Parathyroid adenoma (tissue), 2 donors: Measurements from ENCODE around the gene MT1X.
"Not testable (repeated sequence)": the region's sequence is repeated elsewhere in the genome, so short reads cannot be mapped to it uniquely, and the experiment has no call there.

Source experiments
- H2AFZ ChIP-seq: fragments of 300-600 bp; sonication (generic); one replicate; pipeline ENCODE4 v1.7.0; 2017; ENCODE audit warnings: antibody characterized with exemption, mild to moderate bottlenecking
- H3K27ac ChIP-seq: fragments of 300-600 bp; sonication (generic); one replicate; pipeline ENCODE4 v1.7.0; 2017
- H3K27me3 ChIP-seq: fragments of 300-600 bp; sonication (generic); one replicate; pipeline ENCODE4 v1.7.0; 2017; ENCODE audit warnings: low read length; ENCODE audit not compliant: control insufficient read depth, insufficient read depth
- H3K36me3 ChIP-seq: fragments of 300-600 bp; sonication (generic); one replicate; pipeline ENCODE4 v1.7.0; 2017; ENCODE audit warnings: low read length; ENCODE audit not compliant: control insufficient read depth, insufficient read depth
- H3K4me1 ChIP-seq: fragments of 300-600 bp; sonication (generic); one replicate; pipeline ENCODE4 v1.7.0; 2017; ENCODE audit warnings: control low read depth
- H3K4me2 ChIP-seq: fragments of 300-600 bp; sonication (generic); one replicate; pipeline ENCODE4 v1.7.0; 2017; ENCODE audit warnings: low read length
- H3K4me3 ChIP-seq: fragments of 300-600 bp; sonication (generic); one replicate; pipeline ENCODE4 v1.7.0; 2017; ENCODE audit warnings: low read depth, low read length
- H3K79me2 ChIP-seq: fragments of 300-600 bp; sonication (generic); one replicate; pipeline ENCODE4 v1.7.0; 2017; ENCODE audit warnings: control low read depth
- H3K9ac ChIP-seq: fragments of 300-600 bp; sonication (generic); one replicate; pipeline ENCODE4 v1.7.0; 2017; ENCODE audit warnings: mild to moderate bottlenecking
- H3K9me3 ChIP-seq: fragments of 300-600 bp; sonication (generic); one replicate; pipeline ENCODE4 v1.7.0; 2017; ENCODE audit warnings: low read length; ENCODE audit not compliant: control insufficient read depth
- TF ChIP-seq, protein P1 (sequence below): fragments of 300-600 bp; sonication (generic); IDR thresholded peaks from one replicate; pipeline ENCODE4 v1.7.0; 2017; ENCODE audit warnings: antibody characterized with exemption, mild to moderate bottlenecking
- donor health status: primary hyperparathyroidism.

MT1X gene

DNA sequence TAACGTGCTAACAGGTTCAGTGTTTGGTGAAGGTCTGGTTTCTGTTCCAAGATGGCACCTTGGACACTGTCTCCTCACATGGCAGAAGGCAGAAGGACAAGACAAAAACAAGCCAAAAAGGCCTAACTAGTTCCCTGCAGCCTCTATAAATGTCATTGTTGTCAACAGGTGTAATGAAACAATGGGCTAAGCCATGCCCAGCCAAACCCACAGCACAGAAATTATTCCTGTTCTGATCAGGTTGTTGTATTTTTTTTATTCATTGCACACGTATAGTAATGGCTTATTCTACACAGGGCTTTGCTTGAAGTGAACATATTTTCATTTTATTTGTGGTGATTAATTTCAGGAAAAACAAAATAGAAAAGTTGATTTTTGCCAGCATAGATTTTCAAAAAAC, 31.5 kb downstream of the MT1X start:
- no peak overlapping the region for H3K4me3 ChIP-seq
- no peaks in the 10 kb centered on the region for H3K36me3 ChIP-seq
- no peak overlapping the region for H3K9ac ChIP-seq
- no peaks in the 10 kb centered on the region for H3K79me2 ChIP-seq
- TF ChIP-seq, protein P1, sequence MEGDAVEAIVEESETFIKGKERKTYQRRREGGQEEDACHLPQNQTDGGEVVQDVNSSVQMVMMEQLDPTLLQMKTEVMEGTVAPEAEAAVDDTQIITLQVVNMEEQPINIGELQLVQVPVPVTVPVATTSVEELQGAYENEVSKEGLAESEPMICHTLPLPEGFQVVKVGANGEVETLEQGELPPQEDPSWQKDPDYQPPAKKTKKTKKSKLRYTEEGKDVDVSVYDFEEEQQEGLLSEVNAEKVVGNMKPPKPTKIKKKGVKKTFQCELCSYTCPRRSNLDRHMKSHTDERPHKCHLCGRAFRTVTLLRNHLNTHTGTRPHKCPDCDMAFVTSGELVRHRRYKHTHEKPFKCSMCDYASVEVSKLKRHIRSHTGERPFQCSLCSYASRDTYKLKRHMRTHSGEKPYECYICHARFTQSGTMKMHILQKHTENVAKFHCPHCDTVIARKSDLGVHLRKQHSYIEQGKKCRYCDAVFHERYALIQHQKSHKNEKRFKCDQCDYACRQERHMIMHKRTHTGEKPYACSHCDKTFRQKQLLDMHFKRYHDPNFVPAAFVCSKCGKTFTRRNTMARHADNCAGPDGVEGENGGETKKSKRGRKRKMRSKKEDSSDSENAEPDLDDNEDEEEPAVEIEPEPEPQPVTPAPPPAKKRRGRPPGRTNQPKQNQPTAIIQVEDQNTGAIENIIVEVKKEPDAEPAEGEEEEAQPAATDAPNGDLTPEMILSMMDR, result no peak
- no peak overlapping the region for H3K27ac ChIP-seq
- no peaks in the 10 kb centered on the region for H3K27me3 ChIP-seq
- no peak overlapping the region for H3K4me2 ChIP-seq
- no peaks in the 10 kb centered on the region for H3K9me3 ChIP-seq
- no peak overlapping the region for H2AFZ ChIP-seq
- H3K4me1 ChIP-seq, result peaks cover 37% of the 10 kb centered on the region

DNA sequence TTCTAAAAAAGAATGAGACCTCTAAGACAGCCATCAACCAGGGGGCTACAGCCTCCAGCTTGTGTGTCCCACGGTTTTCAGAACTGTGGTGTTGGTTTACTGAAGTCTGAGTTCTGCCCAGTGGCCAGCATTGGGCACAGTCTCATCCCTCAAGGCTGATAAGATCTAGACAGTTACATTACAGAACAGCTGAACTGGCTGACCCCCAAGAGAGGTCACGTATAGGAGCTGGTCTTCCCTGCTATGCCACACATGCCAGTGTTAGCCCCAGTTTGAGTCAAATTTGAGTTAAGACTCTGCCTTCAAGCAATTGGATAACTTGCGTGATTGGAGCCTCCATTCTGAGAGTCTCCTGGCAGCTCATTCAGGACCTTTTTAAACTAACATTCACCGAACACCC, 32.9 kb downstream of the MT1X start:
- H2AFZ ChIP-seq, result peak overlapping the region; percentile 44
- H3K79me2 ChIP-seq, result no peaks in the 10 kb centered on the region
- no peak overlapping the region for H3K4me3 ChIP-seq
- TF ChIP-seq, protein P1, result no peak
- H3K27ac ChIP-seq, result peak overlapping the region; percentile 32
- H3K4me2 ChIP-seq, result peak overlapping the region; percentile 30
- peaks cover 24% of the 10 kb centered on the region for H3K4me1 ChIP-seq
- H3K9ac ChIP-seq, result no peak overlapping the region
- H3K27me3 ChIP-seq, result no peaks in the 10 kb centered on the region
- no peaks in the 10 kb centered on the region for H3K36me3 ChIP-seq
- H3K9me3 ChIP-seq, result no peaks in the 10 kb centered on the region

DNA sequence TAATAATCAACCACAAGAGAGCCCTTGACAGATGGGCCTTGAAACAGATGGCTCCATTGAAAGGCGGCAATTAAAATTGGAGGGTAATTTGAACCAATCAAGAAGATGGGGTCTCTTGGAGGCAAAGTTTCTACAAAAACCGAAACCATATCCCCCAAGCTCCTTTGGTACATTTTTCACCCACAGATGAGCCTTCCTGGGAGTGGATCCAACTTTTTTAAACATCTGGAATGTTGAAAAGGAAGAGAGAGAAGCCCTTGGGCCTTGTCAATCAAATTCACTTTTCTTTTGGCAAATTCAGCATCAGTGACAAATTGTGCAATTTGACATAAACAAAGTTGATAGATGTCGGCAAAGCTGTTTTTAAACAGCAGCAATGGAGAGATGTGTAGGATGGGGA, 34.5 kb downstream of the MT1X start:
- no peak overlapping the region for H3K9ac ChIP-seq
- TF ChIP-seq, protein P1, result no peak

DNA sequence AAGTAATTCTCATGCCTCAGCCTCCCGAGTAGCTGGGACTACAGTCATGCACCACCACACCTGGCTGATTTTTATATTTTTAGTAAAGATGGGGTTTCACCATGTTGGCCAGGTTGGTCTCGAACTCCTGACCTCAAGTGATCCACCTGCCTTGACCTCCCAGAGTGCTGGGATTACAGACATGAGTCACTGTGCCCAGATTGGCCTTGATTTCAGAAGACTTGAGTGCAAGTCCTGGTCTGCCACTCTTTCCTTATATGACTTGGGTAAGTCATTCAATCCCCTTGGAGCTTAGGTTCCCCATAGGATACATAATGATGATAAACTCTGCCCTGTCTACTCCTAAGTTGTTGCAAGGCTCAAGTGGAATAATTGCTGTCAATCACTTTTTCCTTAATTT, 35.3 kb downstream of the MT1X start:
- not testable (repeated sequence) for H3K79me2 ChIP-seq, H3K36me3 ChIP-seq, H3K27ac ChIP-seq, H3K9ac ChIP-seq, H3K4me2 ChIP-seq, H3K27me3 ChIP-seq, H3K4me3 ChIP-seq, H3K9me3 ChIP-seq, H2AFZ ChIP-seq
- peaks cover 19% of the 10 kb centered on the region for H3K4me1 ChIP-seq

More for the DNA sequence above, 34.5 kb downstream of the MT1X start:
- Histone ChIP-seq H2AFZ (peak overlapping the region; percentile 6), H3K36me3 (no peaks in the 10 kb centered on the region), H3K27me3 (no peaks in the 10 kb centered on the region), H3K4me1 (peaks cover 19% of the 10 kb centered on the region), H3K4me2 (peak overlapping the region; percentile 33), H3K27ac (no peak overlapping the region), H3K9me3 (no peaks in the 10 kb centered on the region), H3K4me3 (no peak overlapping the region), H3K79me2 (no peaks in the 10 kb centered on the region)

DNA sequence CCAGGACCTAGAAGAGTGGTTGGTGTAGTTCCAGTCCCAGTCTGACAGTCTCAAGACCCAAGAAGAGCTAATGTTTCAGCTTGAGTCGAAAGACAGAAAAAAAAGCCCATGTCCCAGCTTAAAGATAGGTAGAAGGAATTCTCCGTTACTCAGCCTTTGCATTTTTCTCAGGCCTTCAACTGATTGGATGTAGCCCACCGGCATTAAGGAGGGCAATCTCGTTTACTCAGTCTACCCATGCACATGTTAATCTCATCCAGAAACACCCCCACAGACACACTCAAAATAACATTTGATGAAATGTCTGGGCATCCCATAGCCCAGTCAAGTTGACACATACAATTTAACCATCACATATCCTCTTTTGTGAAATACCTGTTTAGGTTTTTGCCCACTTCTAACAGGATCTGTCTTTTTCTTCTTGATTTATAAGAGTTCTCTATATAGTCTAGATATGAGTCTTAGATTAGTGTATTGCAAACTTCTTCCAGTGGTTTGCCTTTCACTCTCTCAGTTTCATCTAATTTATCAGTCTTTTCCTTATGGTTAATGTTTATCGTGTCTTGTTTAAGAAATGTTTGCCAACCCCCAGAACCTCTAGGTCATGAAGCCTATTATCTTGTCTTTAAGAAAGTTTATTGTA, 40.1 kb downstream of the MT1X start:
- no peaks in the 10 kb centered on the region for H3K27me3 ChIP-seq
- H3K27ac ChIP-seq, result no peak overlapping the region
- TF ChIP-seq, protein P1, result no peak
- H3K9me3 ChIP-seq, result no peaks in the 10 kb centered on the region
- H3K4me1 ChIP-seq, result peaks cover 4% of the 10 kb centered on the region
- H3K79me2 ChIP-seq, result peaks cover 9% of the 10 kb centered on the region
- H3K9ac ChIP-seq, result no peak overlapping the region
- H3K4me2 ChIP-seq, result no peak overlapping the region
- H2AFZ ChIP-seq, result no peak overlapping the region
- no peaks in the 10 kb centered on the region for H3K36me3 ChIP-seq
- no peak overlapping the region for H3K4me3 ChIP-seq
